H1 (cell line): ENCODE results near the gene ENKUR. TPM values are rescaled to one million over a fixed set of nuclear protein-coding genes. Genes with fewer than 3 reads are reported as not detected.

Experiments used
- CTCF ChIA-PET: fragments of 300-600 bp; sonication (Branson Sonifier 250); formaldehyde crosslinking; loops from one replicate; lab custom pipeline; 2021; ENCODE audit not compliant: partially characterized antibody; lab: Charles Lee
- POLR2A ChIA-PET: fragments of 300-600 bp; sonication (Branson Sonifier 250); formaldehyde crosslinking; loops from one replicate; lab custom pipeline; 2021; ENCODE audit warnings: inconsistent platforms; ENCODE audit not compliant: partially characterized antibody; lab: Charles Lee
- DNase-seq, 2 experiments: peaks; one replicate each; pipeline versions ENCODE4 v3.0.0 to v3.0.0-alpha.2; 2010 to 2022; ENCODE audit warnings: low spot score in 2 of 2, low read depth in 1 of 2, mixed read lengths in 1 of 2
- FAIRE-seq: peaks from 2 replicates; lab custom pipeline; 2011; peaks lifted over from hg19 to GRCh38; lab: Jason Lieb, UNC
- H2AFZ ChIP-seq: 2 replicates; pipeline ENCODE4 v1.8.1; 2012; ENCODE audit warnings: low read length, inconsistent platforms
- H2AK5ac ChIP-seq: 2 replicates; pipeline ENCODE4 v1.6.1; 2013; ENCODE audit warnings: low read depth, low read length
- H2BK120ac ChIP-seq: replicated peaks from 2 replicates; pipeline ENCODE3; 2013; ENCODE audit warnings: low read depth, low read length, inconsistent platforms
- H2BK12ac ChIP-seq: 2 replicates; pipeline ENCODE4 v1.6.1; 2013; ENCODE audit warnings: low read depth, low read length
- H2BK15ac ChIP-seq: 2 replicates; pipeline ENCODE4 v1.6.1; 2013; ENCODE audit warnings: low read length
- H2BK20ac ChIP-seq: 2 replicates; pipeline ENCODE4 v1.6.1; 2013; ENCODE audit warnings: low read length
- H2BK5ac ChIP-seq: 2 replicates; pipeline ENCODE4 v1.6.1; 2013; ENCODE audit warnings: low read depth, low read length
- H3K14ac ChIP-seq: 2 replicates; pipeline ENCODE4 v1.6.1; 2013; ENCODE audit warnings: inconsistent platforms; ENCODE audit not compliant: insufficient read length
- H3K18ac ChIP-seq: 2 replicates; pipeline ENCODE4 v1.6.1; 2013; ENCODE audit warnings: low read length; ENCODE audit errors: extremely low read depth
- H3K23ac ChIP-seq: 2 replicates; pipeline ENCODE4 v1.6.1; 2013; ENCODE audit warnings: inconsistent platforms; ENCODE audit not compliant: insufficient read length
- H3K23me2 ChIP-seq: 2 replicates; pipeline ENCODE4 v1.6.1; 2013; ENCODE audit warnings: low read depth, low read length
- H3K27ac ChIP-seq: 2 replicates; pipeline ENCODE4 v1.6.1; 2011; ENCODE audit warnings: low read depth, low read length, inconsistent platforms
- H3K27me3 ChIP-seq, 4 experiments: replicated peaks in 1 of 4; 1 replicate in 1 of 4; 2 replicates in 3 of 4; pipeline versions ENCODE4 v1.6.1 to v1.8.1; 2011 to 2013; ENCODE audit warnings: low read length in 3 of 4, mild to moderate bottlenecking in 3 of 4, inconsistent platforms in 2 of 4, mixed read lengths in 2 of 4, moderate library complexity in 1 of 4; ENCODE audit not compliant: control insufficient read depth in 3 of 4, insufficient read depth in 3 of 4; ENCODE audit errors: extremely low read depth in 1 of 4
- H3K36me3 ChIP-seq, 4 experiments: 2 replicates each; pipeline versions ENCODE4 v1.6.1 to v1.8.1; 2011 to 2013; ENCODE audit warnings: mild to moderate bottlenecking in 4 of 4, low read length in 3 of 4, moderate library complexity in 2 of 4, control low read depth in 1 of 4, inconsistent platforms in 1 of 4; ENCODE audit not compliant: insufficient read depth in 4 of 4, control insufficient read depth in 2 of 4
- H3K4ac ChIP-seq: replicated peaks from 2 replicates; pipeline ENCODE3; 2013; ENCODE audit warnings: low read length, low read depth, mixed read lengths, inconsistent platforms; ENCODE audit not compliant: insufficient read length
- H3K4me1 ChIP-seq, 4 experiments: replicated peaks in 1 of 4; 1 replicate in 1 of 4; 2 replicates in 3 of 4; pipeline versions ENCODE4 v1.6.1 to v1.8.1; 2011 to 2013; ENCODE audit warnings: low read length in 3 of 4, inconsistent platforms in 2 of 4, mixed read lengths in 1 of 4; ENCODE audit not compliant: insufficient read depth in 4 of 4, control insufficient read depth in 3 of 4
- H3K4me2 ChIP-seq, 2 experiments: 2 replicates each; pipeline versions ENCODE4 v1.6.1 to v1.8.1; 2011 to 2013; ENCODE audit warnings: low read depth in 2 of 2, low read length in 2 of 2, control low read depth in 1 of 2, inconsistent platforms in 1 of 2, mild to moderate bottlenecking in 1 of 2; ENCODE audit not compliant: insufficient read depth in 1 of 2
- H3K4me3 ChIP-seq, 4 experiments: fragments of 200-600, 300-600 bp in 1 of 4; sonication (generic), shearing (Covaris generic), sonication (Bioruptor Twin) in 1 of 4; 2 replicates each; pipeline versions ENCODE4 v1.5.1 to v1.8.1; 2011 to 2016; ENCODE audit warnings: low read length in 4 of 4, low read depth in 3 of 4, control low read depth in 2 of 4, inconsistent platforms in 2 of 4, mild to moderate bottlenecking in 2 of 4, mixed read lengths in 1 of 4, moderate library complexity in 1 of 4; ENCODE audit not compliant: insufficient read depth in 2 of 4; ENCODE audit errors: extremely low read depth in 1 of 4
- H3K56ac ChIP-seq: replicated peaks from 2 replicates; pipeline ENCODE3; 2013; ENCODE audit warnings: low read depth, mild to moderate bottlenecking, mixed read lengths, low read length, inconsistent platforms; ENCODE audit not compliant: insufficient read length
- H3K79me1 ChIP-seq: 2 replicates; pipeline ENCODE4 v1.6.1; 2013; ENCODE audit warnings: low read depth, low read length, control low read depth
- H3K79me2 ChIP-seq, 2 experiments: 2 replicates each; pipeline versions ENCODE4 v1.6.1 to v1.8.1; 2012 to 2013; ENCODE audit warnings: low read length in 2 of 2, mild to moderate bottlenecking in 2 of 2, inconsistent platforms in 1 of 2; ENCODE audit not compliant: insufficient read depth in 2 of 2, control insufficient read depth in 1 of 2
- H3K9ac ChIP-seq, 4 experiments: replicated peaks in 1 of 4; 1 replicate in 1 of 4; 2 replicates in 3 of 4; pipeline versions ENCODE4 v1.6.1 to v1.8.1; 2011 to 2013; ENCODE audit warnings: low read depth in 3 of 4, low read length in 3 of 4, control low read depth in 2 of 4, mild to moderate bottlenecking in 2 of 4, moderate library complexity in 2 of 4, inconsistent platforms in 1 of 4; ENCODE audit errors: extremely low read depth in 1 of 4
- H3K9me3 ChIP-seq, 2 experiments: 2 replicates each; pipeline versions ENCODE4 v1.6.1 to v1.8.1; 2012 to 2013; ENCODE audit warnings: mild to moderate bottlenecking in 2 of 2, moderate library complexity in 2 of 2, control low read depth in 1 of 2, inconsistent platforms in 1 of 2, low read depth in 1 of 2, low read length in 1 of 2, mixed read lengths in 1 of 2; ENCODE audit not compliant: insufficient read depth in 2 of 2
- H4K20me1 ChIP-seq, 2 experiments: replicated peaks in 1 of 2; 2 replicates each; pipeline versions ENCODE3 to v1.8.1; 2011 to 2013; ENCODE audit warnings: inconsistent platforms in 2 of 2, low read length in 2 of 2, mild to moderate bottlenecking in 1 of 2; ENCODE audit not compliant: insufficient read depth in 2 of 2, control insufficient read depth in 1 of 2
- H4K5ac ChIP-seq: 2 replicates; pipeline ENCODE4 v1.6.1; 2013; ENCODE audit warnings: low read length, low read depth, mixed read lengths, inconsistent platforms; ENCODE audit not compliant: insufficient read length
- H4K8ac ChIP-seq: 2 replicates; pipeline ENCODE4 v1.8.0; 2013; ENCODE audit warnings: mild to moderate bottlenecking, moderate library complexity, low read length, inconsistent platforms; ENCODE audit not compliant: insufficient read depth; ENCODE audit errors: extremely low read depth
- H4K91ac ChIP-seq: replicated peaks from 2 replicates; pipeline ENCODE3; 2013; ENCODE audit warnings: low read length, mixed read lengths, inconsistent platforms; ENCODE audit not compliant: insufficient read length
- EZH2 ChIP-seq: fragments of 200-600 bp; sonication (generic); IDR thresholded peaks from 2 replicates; pipeline ENCODE4 v1.7.1; 2012; ENCODE audit warnings: low read depth, mild to moderate bottlenecking, moderate library complexity, low read length, inconsistent platforms; ENCODE audit not compliant: severe bottlenecking
- GABPA ChIP-seq: IDR thresholded peaks from 2 replicates; pipeline ENCODE4 v1.6.1; 2011; ENCODE audit warnings: mild to moderate bottlenecking, low read length, moderate library complexity, borderline replicate concordance; ENCODE audit not compliant: insufficient read depth
- HDAC2 ChIP-seq, 2 experiments: fragments of 300-600 bp in 1 of 2; sonication (generic) in 1 of 2; IDR thresholded peaks; 2 replicates each; pipeline ENCODE4 v1.6.1; 2011 to 2012; ENCODE audit warnings: low read depth in 2 of 2, low read length in 2 of 2, mild to moderate bottlenecking in 2 of 2, moderate library complexity in 2 of 2, borderline replicate concordance in 1 of 2, inconsistent platforms in 1 of 2
- TAF1 ChIP-seq: IDR thresholded peaks from 2 replicates; pipeline ENCODE4 v1.6.1; 2011; ENCODE audit warnings: mild to moderate bottlenecking, low read depth, low read length
- TBP ChIP-seq: IDR thresholded peaks from 2 replicates; pipeline ENCODE4 v1.6.1; 2011; ENCODE audit warnings: low read depth, low read length, improper control_type of control experiment
- TCF12 ChIP-seq: IDR thresholded peaks from 2 replicates; pipeline ENCODE4 v1.6.1; 2011; ENCODE audit warnings: low read depth, mild to moderate bottlenecking, low read length
- WGBS, 2 experiments: shearing (Covaris generic) in 1 of 2; methylation state at CpG; one replicate each; pipeline versions ENCODE4 v1.1.6 to v1.1.7; 2013 to 2015; ENCODE audit warnings: low lambda C conversion rate in 2 of 2, mixed read lengths in 2 of 2, inconsistent platforms in 1 of 2, low coverage in 1 of 2, missing lambda C conversion rate in 1 of 2; ENCODE audit not compliant: insufficient replicate concordance in 2 of 2, insufficient coverage in 1 of 2, insufficient read length in 1 of 2; ENCODE audit errors: extremely low coverage in 1 of 2, missing lambda C conversion rate in 1 of 2; 5-methylcytosine and 5-hydroxymethylcytosine counted together
- polyA plus RNA-seq, 7 experiments: library from polyadenylated mRNA; depleted of rRNA in 3 of 7; stranded (reverse) in 5 of 7; unstranded in 2 of 7; fragments of >200 nt in 5 of 7; fragments of 200-250 nt in 2 of 7; gene quantifications; 1 replicate in 5 of 7; 2 replicates in 1 of 7; 4 replicates in 1 of 7; pipeline versions ENCODE4 v1.2.1 to v1.2.3, GENCODE V29; 2011 to 2013; ENCODE audit warnings: missing spikeins in 2 of 7, mixed read lengths in 2 of 7
- total RNA-seq: library from RNA; stranded (reverse); fragmentation: NEBNext Ultra II Directional; extraction: Animal tissue kit (Norgen Biotek cat#: 25700); gene quantifications from 2 replicates; pipeline ENCODE4 v1.2.1, GENCODE V29; 2021
- TF ChIP-seq, protein P1 (sequence below): IDR thresholded peaks from 2 replicates; pipeline ENCODE4 v1.6.1; 2011; ENCODE audit warnings: low read length, improper control_type of control experiment

The ENKUR gene
- total and polyA plus RNA-seq, 2 of the 8 experiments (the other 6 are each of a cell fraction or from before 2014, with no cell fraction given): not detected

GRCh38 chr10:25064401-25064800 is 48.4 kb upstream of the ENKUR start:
- Histone ChIP-seq H3K56ac (no peak overlapping the region), H4K91ac (no peak overlapping the region), H3K79me2 (no peaks in the 10 kb centered on the region), H3K18ac (no peak overlapping the region), H2AFZ (no peak overlapping the region), H3K23ac (no peak overlapping the region), H2BK20ac (no peak overlapping the region), H3K4me3 (no peak overlapping the region), H3K4me1 (peaks cover 2 to 10% (median 6%) of the 10 kb centered on the region in 4 experiments; a peak in 4 of 7 replicates), H3K9me3 (no peaks in the 10 kb centered on the region), H4K20me1 (peaks cover 0 to 3% of the 10 kb centered on the region in 2 experiments), H2BK120ac (no peak overlapping the region), H3K4ac (no peak overlapping the region), H3K79me1 (no peaks in the 10 kb centered on the region), H3K4me2 (no peak overlapping the region), H2BK15ac (no peak overlapping the region), H3K27me3 (peaks cover 11 to 28% (median 23%) of the 10 kb centered on the region in 4 experiments), H2BK12ac (no peak overlapping the region), H3K14ac (no peak overlapping the region), H3K36me3 (no peaks in the 10 kb centered on the region), H3K9ac (no peak overlapping the region), H3K27ac (no peak overlapping the region), H4K8ac (no peak overlapping the region), H4K5ac (no peak overlapping the region), H2BK5ac (no peak overlapping the region), H3K23me2 (no peaks in the 10 kb centered on the region), H2AK5ac (no peak overlapping the region)
- no peak for TF ChIP-seq HDAC2 (IDR thresholded peaks at IDR 0.05; ENCODE audit: borderline replicate concordance in 1 of 2, low read depth in 2 of 2, low read length in 2 of 2)
- no peak for TF ChIP-seq EZH2
- TF ChIP-seq TAF1: no peak
- TF ChIP-seq GABPA: no peak
- TF ChIP-seq TCF12: no peak
- no peak for TF ChIP-seq TBP
- TF ChIP-seq, protein P1, sequence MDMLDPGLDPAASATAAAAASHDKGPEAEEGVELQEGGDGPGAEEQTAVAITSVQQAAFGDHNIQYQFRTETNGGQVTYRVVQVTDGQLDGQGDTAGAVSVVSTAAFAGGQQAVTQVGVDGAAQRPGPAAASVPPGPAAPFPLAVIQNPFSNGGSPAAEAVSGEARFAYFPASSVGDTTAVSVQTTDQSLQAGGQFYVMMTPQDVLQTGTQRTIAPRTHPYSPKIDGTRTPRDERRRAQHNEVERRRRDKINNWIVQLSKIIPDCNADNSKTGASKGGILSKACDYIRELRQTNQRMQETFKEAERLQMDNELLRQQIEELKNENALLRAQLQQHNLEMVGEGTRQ: no peak
- POLR2A ChIA-PET: no interaction called here
- DNase-seq (no peak), FAIRE-seq (no peak)
- CTCF ChIA-PET: interaction anchor here (0.5 kb wide), 1 partner anchor 428 kb away, joined by 3 read pairs; no protein-coding TSS in a partner anchor
- WGBS, 2 experiments: 77% methylated on average over 2 of the region's 2 CpGs; no CpG with 5 or more reads in 1 of the 2 experiments
